H4 (cell line): Measurements from ENCODE around the gene DYRK1A. TPM values are rescaled to one million over a fixed set of nuclear protein-coding genes. Genes with fewer than 3 reads are reported as not detected.

ENCODE experiments used
- DNase-seq: peaks from one replicate; pipeline ENCODE4 v3.0.0-alpha.2; 2015; ENCODE audit warnings: low spot score
- total RNA-seq: library from RNA; depleted of rRNA; stranded (reverse); fragments of >200 nt; shearing (Covaris generic); gene quantifications from 2 replicates; pipeline ENCODE4 v1.2.3, GENCODE V29; 2014

DYRK1A gene
- total RNA-seq, 1 experiment from 2014 or later: 35.3 TPM

GRCh38 chr21:37365517-37366481 is 774 bp upstream of the DYRK1A start:
- DNase-seq: peak; percentile 35

- DNase-seq: no peak
Measured at GRCh38 chr21:37367336-37367702, 746 bp downstream of the DYRK1A start.

- peak; percentile 22 for DNase-seq
Measured at GRCh38 chr21:37367703-37368540, 1.3 kb downstream of the DYRK1A start.

GRCh38 chr21:37368541-37369279 is 2.1 kb downstream of the DYRK1A start:
- no peak for DNase-seq

- no peak for DNase-seq
Measured at GRCh38 chr21:37369307-37369854, 2.8 kb downstream of the DYRK1A start.

- DNase-seq: peak; percentile 73
Measured at GRCh38 chr21:37370152-37371040, 3.8 kb downstream of the DYRK1A start.

- DNase-seq: no peak
Measured at GRCh38 chr21:37371041-37371397, 4.4 kb downstream of the DYRK1A start.

- DNase-seq: no peak
Measured at GRCh38 chr21:37372127-37372731, 5.7 kb downstream of the DYRK1A start.

GRCh38 chr21:37372951-37373350 is 6.4 kb downstream of the DYRK1A start:
- no peak for DNase-seq

- DNase-seq: no peak
Measured at GRCh38 chr21:37373539-37373938, 7.0 kb downstream of the DYRK1A start.

- DNase-seq: no peak
Measured at GRCh38 chr21:37374027-37374426, 7.5 kb downstream of the DYRK1A start.

- DNase-seq: no peak
Measured at GRCh38 chr21:37375866-37376574, 9.4 kb downstream of the DYRK1A start.

- no peak for DNase-seq
Measured at GRCh38 chr21:37378700-37379139, 12.1 kb downstream of the DYRK1A start.

- DNase-seq: no peak
Measured at GRCh38 chr21:37380349-37381323, 14.1 kb downstream of the DYRK1A start.

- DNase-seq: no peak
Measured at GRCh38 chr21:37381883-37382585, 15.5 kb downstream of the DYRK1A start.

GRCh38 chr21:37383086-37383485 is 16.5 kb downstream of the DYRK1A start:
- DNase-seq: no peak

- no peak for DNase-seq
Measured at GRCh38 chr21:37383784-37384311, 17.3 kb downstream of the DYRK1A start.
